HG03342 (cell line): Measurements from ENCODE around the gene TMOD2.
A peak's percentile ranks its signal among the peaks of the same experiment; 100 is the strongest.

Source experiments
- ATAC-seq: cut with Tn5 transposase; IDR thresholded peaks from one replicate; pipeline ENCODE4 v1.9.1; 2021; ENCODE audit warnings: mild to moderate bottlenecking, moderate library complexity; ENCODE audit not compliant: unreplicated experiment

Gene TMOD2

DNA sequence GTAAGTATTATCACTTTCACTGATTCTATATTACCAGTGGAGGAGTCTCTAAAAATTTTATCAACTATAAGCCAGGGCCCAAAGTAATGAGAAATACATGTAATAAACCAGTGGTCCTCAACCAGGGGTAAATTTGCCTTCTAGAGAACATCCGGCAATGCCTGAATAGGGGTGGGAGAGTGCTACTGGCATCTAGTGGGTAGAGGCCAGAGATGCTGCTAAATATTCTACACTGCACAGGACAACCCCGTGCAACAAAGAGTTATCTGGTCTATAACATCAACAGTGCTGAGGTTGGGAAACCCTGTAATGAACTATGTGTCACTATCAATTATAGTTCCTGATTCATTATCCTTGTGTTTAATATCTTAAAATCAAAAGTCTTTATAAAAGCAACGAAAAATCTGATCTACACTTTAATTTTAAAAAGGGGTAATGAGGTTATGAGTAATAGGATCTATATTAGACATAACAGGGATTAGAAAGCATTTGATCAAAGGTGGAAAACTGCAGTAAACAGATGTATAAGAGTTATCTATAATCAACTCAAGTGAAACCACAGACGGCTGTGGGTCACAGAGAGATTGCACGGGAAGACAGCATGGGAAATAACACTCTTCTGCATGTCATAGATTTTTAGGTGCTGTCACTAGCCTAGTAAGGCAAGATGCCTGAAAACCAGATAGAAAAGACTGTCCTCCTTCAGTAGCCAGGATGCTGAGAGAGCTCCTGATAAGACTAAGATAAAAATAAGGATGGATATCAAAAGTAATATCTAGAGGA, 16.0 kb upstream of the TMOD2 start:
- no peak for ATAC-seq

DNA sequence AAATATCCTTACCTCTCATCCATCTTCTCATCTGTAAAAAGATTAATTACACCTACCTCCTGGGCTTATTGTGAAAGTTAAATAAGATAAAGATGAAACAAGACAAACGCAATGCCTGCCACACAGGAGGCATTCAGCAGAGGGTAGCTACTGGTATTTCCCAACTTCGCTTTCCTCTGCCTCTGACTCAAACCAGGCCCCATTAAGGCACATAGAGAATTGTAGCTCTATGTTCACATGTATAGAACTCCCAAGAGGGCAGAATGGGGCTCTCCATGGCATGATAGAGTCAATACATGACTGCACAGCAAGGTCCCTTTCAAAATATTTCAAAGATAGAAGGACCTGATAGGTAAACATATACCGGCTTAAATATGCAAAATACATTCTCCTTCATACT, 15.3 kb upstream of the TMOD2 start:
- ATAC-seq: no peak

DNA sequence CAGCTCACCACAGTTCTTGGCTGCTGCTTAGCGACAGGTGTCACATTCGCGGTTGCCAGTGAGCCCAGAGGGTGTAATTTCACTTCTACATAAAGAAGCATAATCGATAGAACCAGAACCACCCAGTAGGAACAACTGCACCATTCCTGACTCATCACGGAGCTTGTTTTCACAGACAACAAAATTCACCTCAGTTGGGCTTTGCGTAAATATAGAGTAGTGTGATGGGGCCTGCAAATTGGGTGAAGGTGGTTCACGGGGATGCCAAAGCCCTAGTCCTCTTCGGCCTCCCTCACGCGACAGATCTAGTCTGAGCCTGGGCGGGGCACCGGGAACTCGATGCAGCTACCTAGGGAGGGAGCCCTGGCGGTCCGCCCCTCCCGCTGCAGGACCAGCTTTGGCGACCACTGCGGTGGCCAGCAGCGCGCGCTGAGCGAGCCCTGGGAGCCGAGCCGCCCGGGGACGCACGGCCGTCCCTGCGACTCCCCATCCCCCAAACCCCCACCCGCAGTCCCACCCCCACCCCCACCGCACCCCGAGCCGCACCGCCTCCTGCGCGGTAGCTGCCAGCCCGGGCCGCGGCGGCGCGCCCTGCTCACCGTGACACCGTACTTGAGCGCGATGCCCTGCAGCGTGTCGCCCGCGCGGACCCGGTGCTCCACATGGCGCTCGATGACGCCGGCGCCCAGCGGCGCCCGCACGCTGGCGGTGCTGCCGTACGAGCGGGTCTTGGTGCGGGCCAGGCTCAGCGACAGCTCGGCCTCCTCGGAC, 14.5 kb upstream of the TMOD2 start:
- peak; percentile 38 for ATAC-seq

DNA sequence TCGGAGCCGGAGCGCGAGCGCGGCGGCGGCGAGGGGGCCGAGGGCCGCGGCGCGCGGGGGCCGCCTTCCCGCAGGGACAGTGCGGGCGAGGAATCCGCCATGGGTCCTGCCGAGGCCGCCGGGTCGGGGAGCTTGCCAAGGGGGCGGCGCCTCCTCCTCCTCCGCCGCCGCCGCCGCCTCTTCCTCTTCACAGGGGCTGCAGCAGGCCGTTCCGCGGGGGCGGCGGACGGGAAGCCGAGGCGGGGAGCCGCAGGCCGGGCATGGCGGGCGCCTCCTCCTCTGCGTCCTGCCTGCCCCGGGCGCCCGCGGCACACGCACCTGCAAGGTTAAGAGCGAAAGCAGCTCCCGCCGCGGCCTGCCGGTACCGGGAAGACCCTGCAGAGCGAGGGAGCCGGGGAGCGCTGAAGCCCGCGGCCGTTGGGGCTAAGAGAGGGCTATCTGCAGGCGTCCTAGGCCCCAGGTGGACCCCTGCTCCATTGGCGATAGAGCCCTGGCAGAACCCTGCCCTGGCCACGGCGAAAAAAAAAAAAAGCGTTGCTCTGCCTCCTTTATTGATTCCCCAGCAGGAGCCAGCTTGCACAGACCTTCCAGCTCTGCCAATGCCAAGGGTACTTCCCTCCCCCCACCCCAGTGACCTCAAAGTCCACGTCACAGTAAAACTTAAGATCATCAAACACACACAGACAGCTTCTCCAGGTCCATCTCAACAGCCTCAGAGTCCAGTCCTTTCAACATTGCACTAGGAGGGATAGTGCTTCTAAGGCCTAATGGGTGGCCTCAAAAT, 13.7 kb upstream of the TMOD2 start, which contains the start of gene LYSMD2:
TSS of gene LYSMD2 (minus strand) at position 134 of the 784 bp plus-strand sequence. CDS start at position 101, 33 bp downstream.
- ATAC-seq: peak; percentile 35

DNA sequence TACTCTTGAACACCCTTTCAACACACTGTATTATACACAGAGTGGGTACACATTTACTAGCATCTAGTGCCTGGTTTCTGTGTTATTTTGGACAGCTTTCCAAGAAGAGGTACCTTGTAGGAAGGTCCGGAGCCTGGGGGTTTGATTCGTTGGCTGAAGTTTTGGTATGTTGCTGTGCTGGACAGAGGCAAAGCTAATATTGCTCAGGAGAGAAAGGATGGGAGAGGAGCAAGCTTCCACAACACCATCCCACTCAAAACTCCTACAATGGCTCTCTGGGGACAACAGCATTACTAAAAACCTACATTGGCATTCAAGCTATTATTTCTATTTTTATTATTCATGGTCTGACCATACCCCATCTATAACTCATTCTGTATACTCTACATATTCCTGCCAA, 12.8 kb upstream of the TMOD2 start:
- no peak for ATAC-seq

DNA sequence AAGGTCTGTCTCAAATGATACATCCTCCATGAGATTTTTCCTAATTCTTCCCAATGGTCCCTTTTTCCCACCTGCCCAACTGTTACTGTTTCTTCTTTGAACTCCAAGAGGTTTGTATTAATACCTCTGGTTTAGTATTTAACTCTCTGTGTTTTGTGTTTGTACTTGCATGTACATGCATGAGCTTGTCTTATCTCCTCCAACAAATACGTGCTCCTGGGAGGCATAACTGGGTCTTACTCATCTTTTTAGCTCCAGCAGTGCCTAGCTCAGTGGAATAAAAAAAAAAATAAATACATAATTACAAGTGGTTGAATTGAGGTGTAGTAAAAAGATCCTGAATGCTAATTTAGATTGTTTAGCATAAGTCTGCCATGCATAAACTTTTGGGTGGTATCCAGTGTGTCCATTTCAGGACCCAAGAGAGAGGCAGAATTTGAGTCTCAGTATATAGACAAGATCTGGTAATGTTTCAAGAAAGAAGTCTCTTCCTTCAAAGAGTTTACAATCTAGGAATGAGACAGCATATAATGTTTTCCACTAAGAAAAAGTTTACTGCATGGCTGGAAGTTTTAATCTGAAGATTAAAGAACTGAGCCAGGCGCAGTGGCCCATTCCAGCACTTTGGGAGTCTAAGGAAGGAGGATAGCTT, 12.2 kb upstream of the TMOD2 start:
- no peak for ATAC-seq

DNA sequence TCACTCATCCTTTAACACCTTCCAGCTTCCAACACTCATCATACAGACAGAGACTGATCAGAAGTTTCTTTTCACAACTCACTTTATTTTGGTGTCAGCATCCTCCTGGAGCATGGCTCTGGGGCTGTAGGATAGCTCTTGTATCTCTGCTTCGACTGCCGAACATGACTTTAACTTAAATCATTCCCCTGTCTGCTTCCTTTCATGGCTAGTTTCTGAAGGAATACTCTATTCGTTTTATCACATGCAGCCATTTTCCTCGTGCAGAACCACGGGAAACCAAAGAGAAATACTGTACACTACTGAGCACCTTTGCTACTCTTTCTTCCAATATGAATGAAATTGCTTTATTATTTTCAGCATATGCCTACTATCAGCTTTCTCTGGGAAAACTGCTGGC, 2.1 kb upstream of the TMOD2 start:
- no peak for ATAC-seq

DNA sequence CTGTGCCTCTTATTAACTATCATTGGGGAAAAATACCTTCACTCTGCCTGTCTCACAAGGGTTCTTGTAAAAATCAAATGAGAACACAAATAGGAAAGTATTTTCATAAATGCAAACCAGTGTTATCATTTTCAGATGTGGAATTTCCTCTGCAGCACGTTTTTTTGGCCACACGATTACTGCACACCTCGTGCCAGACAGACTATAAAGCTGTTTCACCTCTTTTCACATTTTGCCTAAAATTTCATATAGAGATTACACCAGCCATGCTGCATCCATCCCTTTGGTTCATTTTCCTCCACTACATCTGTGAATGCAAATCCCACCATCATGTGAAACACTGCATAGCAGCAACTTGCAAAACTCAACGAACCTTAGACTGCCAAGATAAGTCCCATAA, 1.2 kb upstream of the TMOD2 start:
- ATAC-seq: no peak

DNA sequence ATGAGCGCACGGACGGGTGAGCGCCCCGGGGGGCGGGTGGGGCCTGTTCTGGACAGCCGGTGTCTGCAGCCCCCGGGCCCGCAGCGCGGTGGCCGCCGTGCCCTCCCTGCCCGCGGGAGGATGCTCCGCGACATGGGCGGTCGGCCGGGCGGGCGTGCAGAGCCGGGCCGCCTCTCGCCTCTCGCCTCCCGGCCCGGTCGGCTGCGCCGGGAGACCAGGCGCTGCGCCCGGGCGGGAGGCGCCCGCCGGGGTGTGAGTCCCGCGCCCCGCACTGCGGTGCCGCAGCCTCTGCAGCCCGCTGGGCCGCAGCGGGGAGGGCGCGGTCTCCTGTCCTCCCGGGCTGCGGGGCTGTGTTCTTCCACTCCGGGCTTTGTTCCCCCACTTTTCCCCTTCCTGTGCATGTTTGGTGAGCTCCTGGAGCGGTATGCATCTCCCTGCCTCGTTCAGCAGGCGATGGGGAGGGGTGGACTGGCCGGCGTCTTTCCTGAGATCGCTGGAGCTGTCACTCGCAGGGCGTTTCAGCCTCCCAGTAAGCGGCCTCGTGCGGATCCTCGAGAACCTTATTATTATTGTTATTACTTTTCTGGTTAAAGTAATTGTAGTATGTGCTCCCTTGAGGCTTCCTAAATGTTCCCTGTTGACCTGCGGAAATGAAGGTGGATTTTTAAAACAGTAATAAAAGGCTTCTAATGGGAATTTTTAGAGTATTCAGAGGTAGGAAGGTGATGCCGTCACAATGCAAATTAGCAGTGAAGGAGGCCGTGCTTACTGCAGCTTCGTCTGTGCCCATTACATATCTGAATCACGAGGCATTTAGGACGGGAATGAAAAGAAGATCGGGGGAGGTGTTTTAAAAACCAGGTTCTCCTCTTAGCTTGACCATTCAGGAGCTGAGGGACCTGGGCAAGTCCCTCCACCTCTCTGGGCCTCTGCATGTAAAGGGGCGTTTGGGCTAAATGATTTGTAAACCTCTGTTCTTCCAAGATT, 593 bp downstream of the TMOD2 start:
- peak; percentile 36 for ATAC-seq

DNA sequence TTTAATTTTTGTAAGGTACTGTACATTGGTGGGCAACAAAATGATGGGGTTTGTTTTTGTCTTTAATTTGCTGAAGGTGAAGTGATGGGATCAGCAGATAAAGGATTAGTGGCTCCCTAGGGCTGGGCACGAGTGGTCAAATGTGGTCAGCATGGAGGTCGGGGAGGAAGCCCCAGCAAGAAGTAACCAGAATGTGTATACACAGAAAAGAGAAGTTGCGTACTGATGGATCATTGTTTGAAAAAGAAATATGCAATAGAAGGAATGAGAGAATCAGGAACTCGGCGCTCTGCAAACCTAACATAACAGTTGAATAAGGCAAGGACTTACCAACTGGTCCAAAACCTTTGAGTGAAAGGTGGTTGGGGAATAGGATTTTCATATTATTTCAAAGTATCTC, 1.5 kb downstream of the TMOD2 start:
- no peak for ATAC-seq

DNA sequence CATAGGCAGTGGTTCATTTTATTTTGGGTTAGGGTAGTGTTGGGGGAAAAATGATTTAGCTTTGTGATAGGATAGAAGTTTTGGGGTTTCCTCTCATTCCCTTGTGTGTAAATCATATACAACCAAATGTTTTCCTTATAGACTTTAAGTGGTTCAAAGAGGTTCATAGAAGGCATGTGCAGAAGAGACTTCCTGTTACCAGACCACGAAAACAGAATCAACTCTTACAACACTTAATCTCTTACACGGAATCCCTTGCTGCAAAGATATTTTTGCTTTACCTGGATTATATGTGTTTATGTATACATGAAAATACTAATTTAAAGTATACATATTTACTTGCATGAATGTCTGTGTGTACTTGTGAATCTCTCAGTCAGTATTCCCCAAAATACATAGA, 2.9 kb downstream of the TMOD2 start:
- ATAC-seq: no peak

DNA sequence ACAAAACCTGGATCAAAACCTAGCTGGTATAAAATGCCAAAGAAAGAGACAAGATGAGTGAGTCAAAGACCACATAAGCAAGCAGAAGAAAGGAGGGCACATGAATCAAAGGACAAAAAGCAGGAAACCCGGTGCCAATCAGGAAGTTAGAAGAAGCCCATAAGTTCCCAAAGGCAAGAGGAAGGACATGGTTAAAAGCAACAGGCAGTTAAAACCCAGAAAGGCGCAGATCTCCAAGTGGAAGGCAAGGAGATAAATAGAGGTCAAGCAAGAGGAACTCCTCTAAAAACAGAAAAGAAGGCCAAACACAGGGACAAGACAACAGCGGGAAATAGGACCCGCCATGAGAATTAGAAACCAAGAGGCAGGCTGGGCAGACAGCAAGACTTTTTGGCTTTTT, 4.4 kb downstream of the TMOD2 start:
- no peak for ATAC-seq

DNA sequence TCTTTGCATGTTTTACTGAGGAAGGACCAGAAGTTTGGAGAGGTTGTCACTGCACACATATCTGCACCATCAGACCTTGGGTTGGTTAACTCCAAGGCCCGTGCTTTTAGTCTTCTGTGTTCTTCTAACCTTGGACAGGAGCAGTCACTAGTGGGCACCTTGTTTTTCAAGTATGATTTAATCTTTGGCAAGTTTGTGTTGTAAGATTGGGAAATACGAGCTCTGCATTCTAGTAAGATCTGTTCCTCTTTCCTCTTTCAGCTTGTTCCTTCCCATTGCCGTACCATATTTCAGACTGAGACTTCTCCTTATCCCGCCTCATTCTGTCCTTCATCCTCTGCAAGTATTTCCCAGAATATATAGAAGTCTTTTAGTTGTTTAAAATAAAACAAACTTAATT, 5.1 kb downstream of the TMOD2 start:
- no peak for ATAC-seq

DNA sequence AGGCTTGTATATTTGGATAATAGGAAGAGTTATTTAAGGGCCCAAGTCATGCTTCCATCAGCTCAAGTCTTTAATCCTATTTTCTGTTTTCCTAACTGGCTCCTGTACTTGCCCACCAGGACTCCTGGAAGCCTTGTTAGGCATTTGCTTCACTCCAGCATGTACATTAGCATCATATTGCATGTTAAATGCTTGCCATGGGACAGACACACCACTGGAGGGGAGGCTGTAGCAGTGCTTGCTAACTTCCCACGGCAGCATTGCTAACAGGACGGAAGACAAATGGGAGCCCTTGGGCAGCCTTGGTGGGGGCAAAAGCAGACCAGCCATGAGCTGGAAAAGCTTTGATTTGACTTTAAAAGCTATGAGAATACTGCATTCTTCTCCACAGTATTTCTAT, 6.1 kb downstream of the TMOD2 start:
- ATAC-seq: no peak

DNA sequence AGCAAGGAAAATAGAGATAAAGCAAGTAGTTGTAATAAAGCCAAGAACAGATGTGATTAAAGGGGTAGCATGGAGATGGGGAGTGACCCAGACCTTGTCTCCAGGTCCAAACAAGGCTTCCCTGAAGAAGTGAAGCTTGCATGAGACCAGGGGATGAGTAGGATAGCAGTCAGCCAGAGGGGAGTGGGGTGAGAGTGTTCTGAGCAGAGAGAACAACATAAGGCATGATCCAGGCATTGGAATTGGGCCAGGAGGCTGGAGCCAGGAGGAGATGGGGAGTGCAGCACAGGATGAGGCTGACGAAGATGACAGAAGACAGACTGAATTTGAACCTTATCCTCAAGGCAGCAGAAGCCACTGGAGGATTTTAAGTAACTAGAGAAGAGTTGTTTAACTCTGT, 7.2 kb downstream of the TMOD2 start:
- no peak for ATAC-seq

DNA sequence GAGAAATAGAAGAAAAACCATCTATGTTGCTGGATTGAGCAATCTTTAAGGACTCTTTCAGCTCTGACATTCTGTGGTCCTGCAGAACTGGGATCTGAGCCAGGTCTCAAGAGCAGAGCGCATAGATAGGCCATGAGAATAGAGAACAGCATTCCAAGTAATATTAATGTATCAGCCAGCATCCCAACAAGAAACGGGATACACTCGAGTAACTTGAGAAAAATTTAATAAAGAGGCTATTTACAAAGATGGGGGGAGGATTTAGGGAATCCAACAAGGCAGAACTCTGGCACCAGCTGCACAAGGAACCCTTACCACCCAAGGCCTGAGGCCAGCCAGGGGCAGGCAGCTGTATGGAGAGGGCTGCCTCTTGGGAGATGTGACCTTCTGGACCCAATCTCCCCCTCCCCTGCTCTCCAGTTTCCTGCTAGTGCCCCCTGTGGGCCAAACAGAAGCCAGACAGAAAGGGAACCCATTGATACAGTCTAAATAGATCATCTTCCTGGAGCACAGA, 8.2 kb downstream of the TMOD2 start:
- ATAC-seq: no peak

DNA sequence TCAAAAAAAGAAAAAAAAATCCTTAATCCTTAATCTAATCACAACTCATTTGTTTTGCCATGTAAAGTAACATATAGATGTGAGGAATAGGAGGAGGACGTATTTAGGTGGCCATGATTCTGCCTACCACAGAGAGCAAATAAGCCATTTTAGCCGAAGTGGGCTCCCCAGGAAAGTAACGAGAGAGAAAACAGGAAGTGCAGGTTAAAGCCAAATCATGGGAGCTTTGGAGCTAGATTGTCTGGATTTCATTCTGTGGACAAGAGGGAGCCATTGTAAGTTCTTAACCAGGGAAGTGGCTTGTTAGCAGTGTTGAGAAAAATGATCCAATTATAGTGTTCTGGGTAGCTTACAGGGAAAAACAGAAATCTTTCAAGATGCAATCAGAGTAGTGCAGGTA, 9.4 kb downstream of the TMOD2 start:
- no peak for ATAC-seq

DNA sequence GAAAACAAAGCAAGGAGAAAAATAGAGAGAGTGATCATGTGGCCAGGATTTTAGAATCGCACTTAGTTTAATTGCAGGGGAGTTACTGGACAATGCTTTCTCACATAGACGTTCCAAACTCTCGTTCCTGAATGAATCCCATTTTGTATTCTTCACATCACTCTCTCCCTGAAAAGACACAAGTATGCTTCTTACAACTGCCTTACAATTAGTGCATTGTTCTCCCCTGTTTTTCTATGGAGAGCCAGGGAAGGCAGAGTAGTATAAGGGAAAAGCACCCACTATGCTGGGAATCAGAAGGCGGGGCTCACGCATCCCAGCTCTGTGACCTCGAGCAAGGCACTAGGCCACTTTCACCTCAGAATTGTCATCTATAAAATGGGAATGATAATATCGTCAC, 14.4 kb downstream of the TMOD2 start:
- no peak for ATAC-seq

DNA sequence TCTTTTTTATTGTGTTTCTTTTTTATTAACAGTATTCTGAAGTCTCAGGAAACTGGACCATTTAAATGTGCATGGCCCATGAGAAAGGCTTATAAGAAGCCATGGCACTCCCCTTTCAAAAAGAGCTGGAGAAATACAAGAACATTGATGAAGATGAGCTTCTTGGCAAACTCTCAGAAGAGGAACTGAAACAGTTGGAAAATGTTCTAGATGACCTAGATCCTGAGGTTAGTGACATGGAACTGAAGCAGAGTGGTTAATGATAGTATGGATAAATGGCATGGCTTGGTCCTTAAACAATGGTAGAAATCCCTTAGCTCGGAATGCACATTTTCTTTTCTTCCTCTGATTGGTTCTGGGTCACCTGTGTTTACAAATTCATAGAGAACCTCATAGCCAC, 14.9 kb downstream of the TMOD2 start:
- ATAC-seq: no peak

DNA sequence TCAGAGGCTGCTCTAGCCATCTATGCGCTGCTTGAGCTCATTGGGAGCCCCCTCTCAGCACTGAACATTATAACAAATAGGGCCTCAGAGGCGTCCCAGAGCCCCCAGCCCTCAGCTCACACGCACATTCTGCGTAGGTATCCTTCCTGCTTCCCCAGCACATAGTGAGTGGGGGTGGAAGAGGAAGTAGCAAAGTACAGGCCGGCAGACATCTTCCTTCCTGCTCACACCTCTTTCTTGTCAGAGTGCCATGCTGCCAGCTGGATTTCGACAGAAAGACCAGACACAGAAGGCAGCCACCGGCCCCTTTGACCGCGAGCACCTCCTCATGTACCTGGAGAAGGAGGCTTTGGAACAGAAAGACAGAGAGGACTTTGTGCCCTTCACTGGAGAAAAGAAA, 16.6 kb downstream of the TMOD2 start:
- ATAC-seq: no peak
